GM19452 (cell line): ENCODE measurements around the gene OR4C12.
"Not testable (repeated sequence)": the region's sequence is repeated elsewhere in the genome, so short reads cannot be mapped to it uniquely, and the experiment has no call there.

Experiments used
- ATAC-seq: cut with Tn5 transposase; IDR thresholded peaks from one replicate; pipeline ENCODE4 v1.9.1; 2021; ENCODE audit not compliant: unreplicated experiment

The OR4C12 gene

GRCh38 chr11:49982435-49982834 is at the start of gene OR4C12:
TSS of gene OR4C12 (minus strand) at chr11:49982535. CDS start at chr11:49982501, 34 bp downstream.
- not testable (repeated sequence) for ATAC-seq

DNA sequence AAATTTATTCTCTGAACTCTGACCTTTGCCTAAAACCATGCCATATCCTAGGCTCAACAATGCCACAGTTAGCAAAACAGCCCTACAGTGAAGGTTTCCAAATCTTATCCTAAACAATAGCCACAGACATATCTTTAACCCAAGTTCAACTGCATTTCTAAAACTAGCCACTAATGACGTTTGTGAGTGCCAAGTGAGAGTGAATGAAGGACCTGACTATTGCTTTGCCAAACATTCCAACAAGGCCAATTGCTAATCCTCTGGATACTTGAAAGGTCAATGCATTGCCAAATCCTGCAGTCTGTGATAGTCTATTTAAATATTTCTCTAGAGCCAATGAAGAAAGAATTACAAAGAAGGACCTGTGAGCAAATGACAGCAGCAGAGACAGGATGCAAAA is 47.9 kb upstream of the OR4C12 start:
- no peak for ATAC-seq

DNA sequence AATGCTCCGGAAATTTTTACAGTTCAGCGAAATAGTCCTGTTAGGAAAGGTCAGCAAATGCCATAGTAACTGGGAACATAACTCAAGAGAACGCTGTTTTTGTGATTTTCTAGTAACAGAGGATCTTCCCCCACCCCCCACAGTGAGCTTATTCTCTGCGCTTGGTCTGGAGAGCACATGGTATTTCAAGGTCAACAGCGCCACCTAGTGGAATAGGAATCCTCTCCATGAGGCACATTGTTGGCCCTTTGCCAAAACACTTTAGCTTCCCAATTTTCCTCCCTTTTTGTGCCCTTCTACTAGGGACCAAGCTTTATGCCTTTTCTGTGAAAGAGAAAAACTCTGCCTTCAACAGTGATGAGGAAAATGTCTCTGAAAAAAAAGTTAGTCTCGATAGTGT is 13.2 kb upstream of the OR4C12 start:
- ATAC-seq = no peak

DNA sequence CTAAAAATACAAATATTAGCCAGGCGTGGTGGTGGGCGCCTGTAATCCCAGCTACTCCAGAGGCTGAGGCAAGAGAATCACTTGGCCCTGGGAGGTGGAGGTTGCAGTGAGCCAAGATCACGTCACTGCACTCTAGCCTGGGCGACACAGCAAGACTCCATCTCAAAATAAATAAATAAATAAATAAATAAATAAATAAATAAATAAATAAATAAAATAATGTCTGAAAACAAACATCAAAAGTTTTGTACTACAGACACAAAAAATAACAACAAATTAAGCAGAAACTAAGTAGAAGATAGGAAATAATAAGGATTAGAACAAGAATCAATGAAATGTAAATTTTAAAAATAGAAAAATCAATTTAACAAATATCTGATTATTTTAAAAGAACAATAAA is 8.9 kb downstream of the OR4C12 start:
- ATAC-seq = not testable (repeated sequence)

GRCh38 chr11:49952091-49952490 is 30.2 kb downstream of the OR4C12 start, which contains the start of gene OR4C13:
TSS of gene OR4C13 (plus strand) at chr11:49952391. CDS start at chr11:49952423, 32 bp downstream.
- ATAC-seq = no peak

GRCh38 chr11:49948701-49949100 is 33.6 kb downstream of the OR4C12 start:
- not testable (repeated sequence) for ATAC-seq
